ENCODE data around the gene CYBRD1.

Gene CYBRD1

GRCh38 chr2:171600126-171600525 lies 77.9 kb downstream of the CYBRD1 start:
- no peak for DNase-seq (ENCODE audit: low spot score)
- TF ChIP-seq, protein P1, sequence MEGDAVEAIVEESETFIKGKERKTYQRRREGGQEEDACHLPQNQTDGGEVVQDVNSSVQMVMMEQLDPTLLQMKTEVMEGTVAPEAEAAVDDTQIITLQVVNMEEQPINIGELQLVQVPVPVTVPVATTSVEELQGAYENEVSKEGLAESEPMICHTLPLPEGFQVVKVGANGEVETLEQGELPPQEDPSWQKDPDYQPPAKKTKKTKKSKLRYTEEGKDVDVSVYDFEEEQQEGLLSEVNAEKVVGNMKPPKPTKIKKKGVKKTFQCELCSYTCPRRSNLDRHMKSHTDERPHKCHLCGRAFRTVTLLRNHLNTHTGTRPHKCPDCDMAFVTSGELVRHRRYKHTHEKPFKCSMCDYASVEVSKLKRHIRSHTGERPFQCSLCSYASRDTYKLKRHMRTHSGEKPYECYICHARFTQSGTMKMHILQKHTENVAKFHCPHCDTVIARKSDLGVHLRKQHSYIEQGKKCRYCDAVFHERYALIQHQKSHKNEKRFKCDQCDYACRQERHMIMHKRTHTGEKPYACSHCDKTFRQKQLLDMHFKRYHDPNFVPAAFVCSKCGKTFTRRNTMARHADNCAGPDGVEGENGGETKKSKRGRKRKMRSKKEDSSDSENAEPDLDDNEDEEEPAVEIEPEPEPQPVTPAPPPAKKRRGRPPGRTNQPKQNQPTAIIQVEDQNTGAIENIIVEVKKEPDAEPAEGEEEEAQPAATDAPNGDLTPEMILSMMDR (IDR thresholded peaks at IDR 0.05; ENCODE audit: extremely low read depth, missing control alignments) = no peak

DNA sequence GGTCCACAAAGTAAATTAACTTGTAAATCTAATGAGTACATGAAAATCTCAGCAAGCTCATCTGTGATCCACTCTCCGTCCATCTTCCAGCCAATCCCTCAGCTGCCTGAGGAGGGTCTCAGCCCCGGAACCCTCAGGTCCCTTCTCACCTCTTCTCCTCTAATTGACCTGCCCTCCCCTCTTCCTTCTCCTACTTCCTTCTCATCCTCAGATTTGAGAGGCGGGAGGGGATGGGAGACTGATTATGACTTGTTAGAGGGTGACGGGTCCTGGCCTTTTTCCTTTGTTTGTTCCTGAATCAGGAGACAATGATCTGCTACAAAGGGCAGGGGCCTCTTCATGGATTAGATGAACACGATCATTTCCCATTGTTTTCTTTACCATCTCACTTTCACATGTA lies 80.1 kb downstream of the CYBRD1 start:
- TF ChIP-seq, protein P1 (IDR thresholded peaks at IDR 0.05; ENCODE audit: extremely low read depth, missing control alignments) = no peak
- no peak for DNase-seq (ENCODE audit: low spot score)
